Kidney capillary endothelial cell (primary cell): ENCODE measurements around the gene CACNB2.

Experiments
- DNase-seq: peaks from one replicate; pipeline ENCODE4 v3.0.0-alpha.2; 2018; ENCODE audit warnings: low spot score

Gene CACNB2

GRCh38 chr10:18340496-18341051 is 200.3 kb downstream of the CACNB2 start:
- no peak for DNase-seq

- no peak for DNase-seq
These were observed 200.8 kb downstream of the CACNB2 start for GRCh38 chr10:18341055-18341454.

- DNase-seq, result no peak
These were observed 203.3 kb downstream of the CACNB2 start for GRCh38 chr10:18343573-18343972.

- DNase-seq, result no peak
These were observed 205.1 kb downstream of the CACNB2 start for GRCh38 chr10:18345308-18345707.

- no peak for DNase-seq
These were observed 210.1 kb downstream of the CACNB2 start for GRCh38 chr10:18350340-18350739.

- DNase-seq, result no peak
These were observed 211.2 kb downstream of the CACNB2 start for GRCh38 chr10:18351421-18351820.

GRCh38 chr10:18352175-18352574 is 212.0 kb downstream of the CACNB2 start:
- no peak for DNase-seq

GRCh38 chr10:18359812-18360211 is 219.6 kb downstream of the CACNB2 start:
- no peak for DNase-seq

- no peak for DNase-seq
These were observed 222.7 kb downstream of the CACNB2 start for GRCh38 chr10:18362892-18363291.

- no peak for DNase-seq
These were observed 225.0 kb downstream of the CACNB2 start for GRCh38 chr10:18364987-18365775.

- no peak for DNase-seq
These were observed 227.6 kb downstream of the CACNB2 start for GRCh38 chr10:18367840-18368239.

GRCh38 chr10:18368273-18368672 is 228.0 kb downstream of the CACNB2 start:
- DNase-seq, result no peak

- no peak for DNase-seq
These were observed 228.5 kb downstream of the CACNB2 start for GRCh38 chr10:18368682-18369081.

GRCh38 chr10:18369859-18370473 is 229.7 kb downstream of the CACNB2 start:
- no peak for DNase-seq

GRCh38 chr10:18376650-18377049 is 236.4 kb downstream of the CACNB2 start:
- DNase-seq, result no peak

GRCh38 chr10:18377898-18378297 is 237.7 kb downstream of the CACNB2 start:
- no peak for DNase-seq

GRCh38 chr10:18378766-18379165 is 238.5 kb downstream of the CACNB2 start:
- no peak for DNase-seq

- no peak for DNase-seq
These were observed 241.5 kb downstream of the CACNB2 start for GRCh38 chr10:18381679-18382078.

GRCh38 chr10:18397906-18398305 is 257.7 kb downstream of the CACNB2 start:
- DNase-seq, result no peak

GRCh38 chr10:18399158-18399557 is 258.9 kb downstream of the CACNB2 start:
- no peak for DNase-seq

GRCh38 chr10:18400201-18400905 is 260.1 kb downstream of the CACNB2 start:
- DNase-seq, result no peak

GRCh38 chr10:18400906-18401245 is 260.7 kb downstream of the CACNB2 start:
- DNase-seq, result no peak
